Calu3 (cell line): ENCODE data around the gene DPYSL3. TPM values are rescaled to one million over a fixed set of nuclear protein-coding genes. Genes with fewer than 3 reads are reported as not detected.

Experiments
- BruUV-seq: library from RNA; stranded (reverse); fragments of 400-500 nt; replicated peaks from 2 replicates; lab custom pipeline; 2021; lab: Mats Ljungman, UMichigan
- CTCF ChIA-PET: fragments of 300-600 bp; sonication (Branson Sonifier 250); formaldehyde crosslinking; loops from one replicate; lab custom pipeline; 2022; ENCODE audit warnings: antibody characterized with exemption; lab: Charles Lee
- DNase-seq: peaks from one replicate; pipeline ENCODE4 v3.0.0; 2022
- H3K27ac Mint-ChIP-seq: one replicate; pipeline ENCODE4 v1.8.0; 2022; ENCODE audit warnings: mixed read lengths; ENCODE audit not compliant: unreplicated experiment
- H3K27me3 Mint-ChIP-seq: one replicate; pipeline ENCODE4 v1.8.0; 2022; ENCODE audit warnings: mixed read lengths; ENCODE audit not compliant: unreplicated experiment
- H3K36me3 Mint-ChIP-seq: one replicate; pipeline ENCODE4 v1.8.0; 2022; ENCODE audit warnings: mild to moderate bottlenecking, moderate library complexity, mixed read lengths; ENCODE audit not compliant: insufficient read depth, unreplicated experiment
- H3K4me1 Mint-ChIP-seq: one replicate; pipeline ENCODE4 v1.8.0; 2022; ENCODE audit warnings: mild to moderate bottlenecking, low read depth, mixed read lengths; ENCODE audit not compliant: unreplicated experiment
- H3K4me3 Mint-ChIP-seq: one replicate; pipeline ENCODE4 v1.8.0; 2022; ENCODE audit warnings: mild to moderate bottlenecking, low read depth, moderate library complexity, mixed read lengths; ENCODE audit not compliant: unreplicated experiment
- H3K9me3 Mint-ChIP-seq: one replicate; pipeline ENCODE4 v1.8.0; 2022; ENCODE audit warnings: low read depth, mixed read lengths; ENCODE audit not compliant: unreplicated experiment
- intact Hi-C: fragments of 100-400 bp; cut with micrococcal nuclease; formaldehyde crosslinking; loops from one replicate; pipeline ENCODE4 v1.10.0; 2022; ENCODE audit not compliant: unreplicated experiment
- total RNA-seq: library from RNA; stranded (reverse); gene quantifications from 2 replicates; pipeline ENCODE4 v1.2.3, GENCODE V29; 2022
- TF ChIP-seq, protein P1 (sequence below): fragments of 200-600 bp; IDR thresholded peaks from one replicate; pipeline ENCODE4 v1.8.0; 2022; ENCODE audit warnings: antibody characterized with exemption; ENCODE audit not compliant: unreplicated experiment

DPYSL3 gene
- total RNA-seq, 1 experiment from 2014 or later: 26.6 TPM

DNA sequence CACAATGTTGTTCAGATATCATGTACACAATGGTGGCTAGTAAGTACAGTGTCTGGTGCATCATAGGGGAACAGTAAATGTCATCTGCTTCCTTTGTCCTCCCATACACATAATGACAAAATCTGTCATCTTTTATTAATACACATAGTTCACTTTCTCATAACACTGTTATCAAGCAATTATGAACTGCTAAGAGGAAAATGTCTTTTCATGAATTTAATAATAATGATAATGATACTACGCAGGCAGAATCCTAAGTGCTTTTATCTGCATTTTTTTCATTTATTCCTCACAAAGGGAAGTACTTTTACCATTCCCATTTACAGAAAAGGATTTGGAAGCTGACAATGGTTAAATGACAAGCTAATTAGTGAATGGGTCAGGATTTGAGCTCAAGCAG, 35.7 kb downstream of the DPYSL3 start:
- no peaks in the 10 kb centered on the region for H3K27me3 Mint-ChIP-seq
- H3K9me3 Mint-ChIP-seq: peaks cover 3% of the 10 kb centered on the region
- CTCF ChIA-PET: interaction anchor here (0.6 kb wide), 1 partner anchor 20 kb away, joined by 3 read pairs; no protein-coding TSS in a partner anchor
- intact Hi-C loops: no loop called here
- BruUV-seq: no TSS peak
- H3K4me1 Mint-ChIP-seq: peaks cover 11% of the 10 kb centered on the region
- DNase-seq: no peak
- TF ChIP-seq, protein P1, sequence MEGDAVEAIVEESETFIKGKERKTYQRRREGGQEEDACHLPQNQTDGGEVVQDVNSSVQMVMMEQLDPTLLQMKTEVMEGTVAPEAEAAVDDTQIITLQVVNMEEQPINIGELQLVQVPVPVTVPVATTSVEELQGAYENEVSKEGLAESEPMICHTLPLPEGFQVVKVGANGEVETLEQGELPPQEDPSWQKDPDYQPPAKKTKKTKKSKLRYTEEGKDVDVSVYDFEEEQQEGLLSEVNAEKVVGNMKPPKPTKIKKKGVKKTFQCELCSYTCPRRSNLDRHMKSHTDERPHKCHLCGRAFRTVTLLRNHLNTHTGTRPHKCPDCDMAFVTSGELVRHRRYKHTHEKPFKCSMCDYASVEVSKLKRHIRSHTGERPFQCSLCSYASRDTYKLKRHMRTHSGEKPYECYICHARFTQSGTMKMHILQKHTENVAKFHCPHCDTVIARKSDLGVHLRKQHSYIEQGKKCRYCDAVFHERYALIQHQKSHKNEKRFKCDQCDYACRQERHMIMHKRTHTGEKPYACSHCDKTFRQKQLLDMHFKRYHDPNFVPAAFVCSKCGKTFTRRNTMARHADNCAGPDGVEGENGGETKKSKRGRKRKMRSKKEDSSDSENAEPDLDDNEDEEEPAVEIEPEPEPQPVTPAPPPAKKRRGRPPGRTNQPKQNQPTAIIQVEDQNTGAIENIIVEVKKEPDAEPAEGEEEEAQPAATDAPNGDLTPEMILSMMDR: no peak
- H3K27ac Mint-ChIP-seq: no peak overlapping the region
- H3K36me3 Mint-ChIP-seq: no peaks in the 10 kb centered on the region
- H3K4me3 Mint-ChIP-seq: no peak overlapping the region

DNA sequence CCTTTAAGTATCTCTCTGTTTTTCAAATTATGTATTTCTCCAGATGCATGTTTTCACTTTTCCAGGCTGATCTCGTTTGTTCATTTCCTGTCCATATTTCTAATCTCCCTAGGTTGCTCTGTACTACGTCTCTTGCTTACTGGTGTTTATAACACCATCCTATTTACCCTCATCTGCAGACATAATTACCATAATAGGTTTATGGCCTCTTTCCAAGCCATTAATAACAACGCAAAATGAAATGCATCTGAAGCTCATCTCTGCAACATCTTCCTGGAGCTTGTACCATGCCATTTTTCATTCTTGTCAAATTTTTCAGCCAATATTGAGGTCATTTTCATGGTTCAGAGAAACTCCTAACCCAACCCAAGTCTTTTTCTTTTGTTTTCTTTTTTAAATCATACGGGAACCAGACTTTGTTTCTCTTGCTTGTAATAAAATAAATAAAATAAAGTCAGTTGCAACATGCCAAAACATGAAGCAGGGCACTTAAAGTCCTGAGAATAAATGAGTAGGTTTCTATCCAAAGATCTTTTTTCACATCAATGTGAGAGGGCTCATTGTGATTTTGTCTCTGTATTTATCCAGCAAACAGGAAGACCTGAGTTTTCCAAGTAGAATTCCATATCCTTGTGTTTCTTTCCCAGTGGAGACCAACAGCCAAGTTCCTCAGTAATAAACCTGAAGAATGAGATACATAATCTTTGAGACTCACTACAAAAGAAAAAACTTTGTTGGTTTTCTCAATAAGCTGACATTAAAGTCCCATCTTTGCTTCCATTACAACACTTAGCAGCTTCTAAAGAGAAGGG, 37.0 kb downstream of the DPYSL3 start:
- no peaks in the 10 kb centered on the region for H3K27me3 Mint-ChIP-seq
- peaks cover 3% of the 10 kb centered on the region for H3K9me3 Mint-ChIP-seq
- no peaks in the 10 kb centered on the region for H3K36me3 Mint-ChIP-seq
- intact Hi-C loops: no loop called here
- no peak for DNase-seq
- no peak overlapping the region for H3K4me3 Mint-ChIP-seq
- no TSS peak for BruUV-seq
- TF ChIP-seq, protein P1: no peak
- no peak overlapping the region for H3K27ac Mint-ChIP-seq
- H3K4me1 Mint-ChIP-seq: no peaks in the 10 kb centered on the region
- CTCF ChIA-PET: no interaction called here

DNA sequence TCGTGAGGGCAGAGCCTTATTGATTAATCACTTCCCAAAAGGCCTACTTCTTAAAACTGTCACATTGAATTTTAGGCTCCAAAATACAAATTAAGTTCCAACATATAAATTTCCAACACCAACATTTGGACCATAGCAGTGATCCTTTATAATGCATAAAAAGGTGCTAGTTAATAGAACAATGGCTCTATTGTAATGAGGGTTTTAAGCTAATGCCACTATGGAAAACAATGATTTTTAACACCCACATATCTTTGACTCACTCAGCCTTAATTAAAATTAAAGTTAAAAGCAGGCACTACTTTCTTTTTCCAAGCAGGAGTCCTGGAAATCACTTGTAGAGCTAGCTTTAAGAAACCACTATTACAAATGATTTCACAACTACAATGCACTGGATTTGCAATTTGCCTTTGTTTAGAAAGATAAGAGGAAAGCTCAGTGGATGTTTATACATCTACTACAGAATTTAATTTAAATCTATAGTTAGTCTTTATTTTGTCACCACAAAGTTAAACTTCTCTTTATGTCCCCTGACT, 41.8 kb downstream of the DPYSL3 start:
- no peaks in the 10 kb centered on the region for H3K9me3 Mint-ChIP-seq
- no peaks in the 10 kb centered on the region for H3K4me1 Mint-ChIP-seq
- BruUV-seq: no TSS peak
- no peak overlapping the region for H3K4me3 Mint-ChIP-seq
- CTCF ChIA-PET: no interaction called here
- no peak for DNase-seq
- TF ChIP-seq, protein P1: no peak
- H3K27ac Mint-ChIP-seq: no peak overlapping the region
- no peaks in the 10 kb centered on the region for H3K27me3 Mint-ChIP-seq
- H3K36me3 Mint-ChIP-seq: no peaks in the 10 kb centered on the region
- intact Hi-C loops: no loop called here

DNA sequence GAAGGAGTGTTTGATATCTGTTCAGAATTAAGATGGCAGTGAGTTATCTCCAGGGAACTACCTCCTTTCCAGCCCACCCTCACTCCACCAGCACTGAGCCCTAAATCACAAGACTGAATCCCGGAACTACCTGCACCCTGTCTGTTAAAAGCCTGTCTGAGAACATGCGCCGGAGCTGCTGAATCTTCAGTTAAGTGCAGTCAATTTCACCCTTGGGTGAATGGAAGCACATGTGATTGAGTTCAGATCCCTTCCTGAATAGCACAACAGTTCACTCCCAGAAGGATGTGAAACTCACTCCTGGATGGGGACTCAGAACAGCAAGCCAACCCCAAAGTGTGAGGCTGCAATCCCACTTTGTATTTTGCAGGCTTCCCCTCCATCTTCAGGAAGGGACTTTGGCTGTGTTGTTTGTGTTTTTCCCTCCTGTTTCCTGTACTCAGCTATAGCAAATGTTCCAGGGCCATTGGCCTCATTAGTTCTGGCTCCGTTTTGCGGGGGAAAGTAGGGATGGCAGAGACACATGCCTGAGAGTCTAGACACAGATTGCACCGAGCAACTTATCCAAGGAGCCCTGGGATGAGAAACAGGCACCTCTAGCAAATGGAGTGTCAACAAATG, 43.4 kb downstream of the DPYSL3 start:
- no peaks in the 10 kb centered on the region for H3K9me3 Mint-ChIP-seq
- BruUV-seq: no TSS peak
- H3K36me3 Mint-ChIP-seq: no peaks in the 10 kb centered on the region
- H3K4me1 Mint-ChIP-seq: no peaks in the 10 kb centered on the region
- TF ChIP-seq, protein P1: no peak
- H3K27ac Mint-ChIP-seq: no peak overlapping the region
- H3K27me3 Mint-ChIP-seq: no peaks in the 10 kb centered on the region
- DNase-seq: no peak
- CTCF ChIA-PET: interaction anchor here (1.1 kb wide), 1 partner anchor 15 kb away, joined by 3 read pairs; no protein-coding TSS in a partner anchor
- no peak overlapping the region for H3K4me3 Mint-ChIP-seq
- intact Hi-C loops: no loop called here
